ENCODE data around the gene FBXO39. TPM values are rescaled to one million over a fixed set of nuclear protein-coding genes. Genes with fewer than 3 reads are reported as not detected.
"Not testable (repeated sequence)": the region's sequence is repeated elsewhere in the genome, so short reads cannot be mapped to it uniquely, and the experiment has no call there.

Gene FBXO39
- total RNA-seq, 1 donor from 2014 or later: 0.58 TPM

GRCh38 chr17:6787081-6787693, 11.2 kb downstream of the FBXO39 start:
- DNase-seq (ENCODE audit: extremely low read depth, low read depth, low spot score): no peak

- DNase-seq (ENCODE audit: extremely low read depth, low read depth, low spot score): no peak
Observed at GRCh38 chr17:6789146-6789545, 13.1 kb downstream of the FBXO39 start.

- DNase-seq (ENCODE audit: extremely low read depth, low read depth, low spot score): no peak
Observed at GRCh38 chr17:6793748-6794493, 17.9 kb downstream of the FBXO39 start.

GRCh38 chr17:6796017-6796886, 20.2 kb downstream of the FBXO39 start:
- DNase-seq (ENCODE audit: extremely low read depth, low read depth, low spot score): no peak

GRCh38 chr17:6796887-6797490, 21.0 kb downstream of the FBXO39 start:
- no peak for DNase-seq (ENCODE audit: extremely low read depth, low read depth, low spot score)

GRCh38 chr17:6797718-6798351, 21.8 kb downstream of the FBXO39 start:
- DNase-seq (ENCODE audit: extremely low read depth, low read depth, low spot score): no peak

- no peak for DNase-seq (ENCODE audit: extremely low read depth, low read depth, low spot score)
Observed at GRCh38 chr17:6799738-6800137, 23.7 kb downstream of the FBXO39 start.

- DNase-seq (ENCODE audit: extremely low read depth, low read depth, low spot score): no peak
Observed at GRCh38 chr17:6800422-6801027, 24.5 kb downstream of the FBXO39 start.

GRCh38 chr17:6811510-6811909, 35.5 kb downstream of the FBXO39 start:
- no peak for DNase-seq (ENCODE audit: extremely low read depth, low read depth, low spot score)

GRCh38 chr17:6812295-6812694, 36.3 kb downstream of the FBXO39 start:
- no peak for DNase-seq (ENCODE audit: extremely low read depth, low read depth, low spot score)

GRCh38 chr17:6815775-6816174, 39.8 kb downstream of the FBXO39 start:
- no peak for DNase-seq (ENCODE audit: extremely low read depth, low read depth, low spot score)

- not testable (repeated sequence) for DNase-seq (ENCODE audit: extremely low read depth, low read depth, low spot score)
Observed at GRCh38 chr17:6816368-6816767, 40.4 kb downstream of the FBXO39 start.

GRCh38 chr17:6818938-6819337, 42.9 kb downstream of the FBXO39 start:
- no peak for DNase-seq (ENCODE audit: extremely low read depth, low read depth, low spot score)

GRCh38 chr17:6823011-6823442, 47.0 kb downstream of the FBXO39 start:
- no peak for DNase-seq (ENCODE audit: extremely low read depth, low read depth, low spot score)

- no peak for DNase-seq (ENCODE audit: extremely low read depth, low read depth, low spot score)
Observed at GRCh38 chr17:6830383-6830986, 54.5 kb downstream of the FBXO39 start.

- DNase-seq (ENCODE audit: extremely low read depth, low read depth, low spot score): peak; percentile 9
Observed at GRCh38 chr17:6831661-6832263, 55.7 kb downstream of the FBXO39 start, which contains the start of gene TEKT1. TSS of gene TEKT1 (minus strand) at chr17:6831729. CDS start at chr17:6830376, 1,353 bp downstream.
